LNCaP clone FGC (cell line): ENCODE results near the gene ATXN2L.

Source experiments
- DNase-seq: peaks from one replicate; pipeline ENCODE4 v3.0.0-alpha.2; 2011; ENCODE audit warnings: low read depth
- H3K4me3 ChIP-seq: 2 replicates; pipeline ENCODE4 v1.5.1; 2011; ENCODE audit warnings: mild to moderate bottlenecking, low read depth, low read length, control low read depth
- CTCF ChIP-seq: IDR thresholded peaks from 2 replicates; pipeline ENCODE4 v1.5.1; 2012; ENCODE audit warnings: mild to moderate bottlenecking; ENCODE audit not compliant: control insufficient read depth, insufficient read depth; ENCODE audit errors: extremely low read depth

Gene ATXN2L

GRCh38 chr16:28884045-28884444 lies 61.2 kb downstream of the ATXN2L start:
- no peak overlapping the region for H3K4me3 ChIP-seq
- DNase-seq = no peak
- TF ChIP-seq CTCF = no peak
